H1 (cell line): ENCODE data around the gene TRIM41. TPM values are rescaled to one million over a fixed set of nuclear protein-coding genes. Genes with fewer than 3 reads are reported as not detected.

Source experiments
- MAFK ChIP-seq: IDR thresholded peaks from 2 replicates; pipeline ENCODE4 v1.6.1; 2012; ENCODE audit warnings: low read depth, mild to moderate bottlenecking, improper control_type of control experiment, low read length
- polyA plus RNA-seq, 7 experiments: library from polyadenylated mRNA; depleted of rRNA in 3 of 7; stranded (reverse) in 5 of 7; unstranded in 2 of 7; fragments of >200 nt in 5 of 7; fragments of 200-250 nt in 2 of 7; gene quantifications; 1 replicate in 5 of 7; 2 replicates in 1 of 7; 4 replicates in 1 of 7; pipeline versions ENCODE4 v1.2.1 to v1.2.3, GENCODE V29; 2011 to 2013; ENCODE audit warnings: missing spikeins in 2 of 7, mixed read lengths in 2 of 7
- total RNA-seq: library from RNA; stranded (reverse); fragmentation: NEBNext Ultra II Directional; extraction: Animal tissue kit (Norgen Biotek cat#: 25700); gene quantifications from 2 replicates; pipeline ENCODE4 v1.2.1, GENCODE V29; 2021
- TF ChIP-seq, protein P1 (sequence below): fragments of 300-600 bp; sonication (generic); IDR thresholded peaks from 2 replicates; pipeline ENCODE4 v1.7.1; 2012; ENCODE audit warnings: low read length, moderate library complexity, mild to moderate bottlenecking, inconsistent platforms; ENCODE audit not compliant: insufficient replicate concordance

The TRIM41 gene
- total and polyA plus RNA-seq, 2 of the 8 experiments (the other 6 are each of a cell fraction or from before 2014, with no cell fraction given), result 12.9 to 21.6 TPM

DNA sequence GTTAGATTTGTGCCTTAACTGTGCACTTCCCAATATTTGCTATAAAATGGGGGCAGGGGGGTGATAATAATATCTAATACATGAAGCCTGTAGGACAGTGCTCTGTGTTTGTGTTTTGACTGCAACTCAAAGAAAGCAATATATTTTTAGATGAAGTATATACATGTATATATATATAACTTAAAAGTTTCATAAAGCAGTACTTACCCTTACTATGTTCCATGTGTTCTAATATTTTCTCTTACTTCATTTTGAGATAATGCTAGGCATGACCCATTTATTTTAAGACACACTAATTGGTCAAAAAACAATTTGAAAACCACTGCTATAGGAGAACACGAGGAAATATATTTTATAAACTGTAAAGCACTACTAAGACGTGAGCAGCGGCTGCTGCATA, 35.5 kb downstream of the TRIM41 start (continued):
- TF ChIP-seq, protein P1, sequence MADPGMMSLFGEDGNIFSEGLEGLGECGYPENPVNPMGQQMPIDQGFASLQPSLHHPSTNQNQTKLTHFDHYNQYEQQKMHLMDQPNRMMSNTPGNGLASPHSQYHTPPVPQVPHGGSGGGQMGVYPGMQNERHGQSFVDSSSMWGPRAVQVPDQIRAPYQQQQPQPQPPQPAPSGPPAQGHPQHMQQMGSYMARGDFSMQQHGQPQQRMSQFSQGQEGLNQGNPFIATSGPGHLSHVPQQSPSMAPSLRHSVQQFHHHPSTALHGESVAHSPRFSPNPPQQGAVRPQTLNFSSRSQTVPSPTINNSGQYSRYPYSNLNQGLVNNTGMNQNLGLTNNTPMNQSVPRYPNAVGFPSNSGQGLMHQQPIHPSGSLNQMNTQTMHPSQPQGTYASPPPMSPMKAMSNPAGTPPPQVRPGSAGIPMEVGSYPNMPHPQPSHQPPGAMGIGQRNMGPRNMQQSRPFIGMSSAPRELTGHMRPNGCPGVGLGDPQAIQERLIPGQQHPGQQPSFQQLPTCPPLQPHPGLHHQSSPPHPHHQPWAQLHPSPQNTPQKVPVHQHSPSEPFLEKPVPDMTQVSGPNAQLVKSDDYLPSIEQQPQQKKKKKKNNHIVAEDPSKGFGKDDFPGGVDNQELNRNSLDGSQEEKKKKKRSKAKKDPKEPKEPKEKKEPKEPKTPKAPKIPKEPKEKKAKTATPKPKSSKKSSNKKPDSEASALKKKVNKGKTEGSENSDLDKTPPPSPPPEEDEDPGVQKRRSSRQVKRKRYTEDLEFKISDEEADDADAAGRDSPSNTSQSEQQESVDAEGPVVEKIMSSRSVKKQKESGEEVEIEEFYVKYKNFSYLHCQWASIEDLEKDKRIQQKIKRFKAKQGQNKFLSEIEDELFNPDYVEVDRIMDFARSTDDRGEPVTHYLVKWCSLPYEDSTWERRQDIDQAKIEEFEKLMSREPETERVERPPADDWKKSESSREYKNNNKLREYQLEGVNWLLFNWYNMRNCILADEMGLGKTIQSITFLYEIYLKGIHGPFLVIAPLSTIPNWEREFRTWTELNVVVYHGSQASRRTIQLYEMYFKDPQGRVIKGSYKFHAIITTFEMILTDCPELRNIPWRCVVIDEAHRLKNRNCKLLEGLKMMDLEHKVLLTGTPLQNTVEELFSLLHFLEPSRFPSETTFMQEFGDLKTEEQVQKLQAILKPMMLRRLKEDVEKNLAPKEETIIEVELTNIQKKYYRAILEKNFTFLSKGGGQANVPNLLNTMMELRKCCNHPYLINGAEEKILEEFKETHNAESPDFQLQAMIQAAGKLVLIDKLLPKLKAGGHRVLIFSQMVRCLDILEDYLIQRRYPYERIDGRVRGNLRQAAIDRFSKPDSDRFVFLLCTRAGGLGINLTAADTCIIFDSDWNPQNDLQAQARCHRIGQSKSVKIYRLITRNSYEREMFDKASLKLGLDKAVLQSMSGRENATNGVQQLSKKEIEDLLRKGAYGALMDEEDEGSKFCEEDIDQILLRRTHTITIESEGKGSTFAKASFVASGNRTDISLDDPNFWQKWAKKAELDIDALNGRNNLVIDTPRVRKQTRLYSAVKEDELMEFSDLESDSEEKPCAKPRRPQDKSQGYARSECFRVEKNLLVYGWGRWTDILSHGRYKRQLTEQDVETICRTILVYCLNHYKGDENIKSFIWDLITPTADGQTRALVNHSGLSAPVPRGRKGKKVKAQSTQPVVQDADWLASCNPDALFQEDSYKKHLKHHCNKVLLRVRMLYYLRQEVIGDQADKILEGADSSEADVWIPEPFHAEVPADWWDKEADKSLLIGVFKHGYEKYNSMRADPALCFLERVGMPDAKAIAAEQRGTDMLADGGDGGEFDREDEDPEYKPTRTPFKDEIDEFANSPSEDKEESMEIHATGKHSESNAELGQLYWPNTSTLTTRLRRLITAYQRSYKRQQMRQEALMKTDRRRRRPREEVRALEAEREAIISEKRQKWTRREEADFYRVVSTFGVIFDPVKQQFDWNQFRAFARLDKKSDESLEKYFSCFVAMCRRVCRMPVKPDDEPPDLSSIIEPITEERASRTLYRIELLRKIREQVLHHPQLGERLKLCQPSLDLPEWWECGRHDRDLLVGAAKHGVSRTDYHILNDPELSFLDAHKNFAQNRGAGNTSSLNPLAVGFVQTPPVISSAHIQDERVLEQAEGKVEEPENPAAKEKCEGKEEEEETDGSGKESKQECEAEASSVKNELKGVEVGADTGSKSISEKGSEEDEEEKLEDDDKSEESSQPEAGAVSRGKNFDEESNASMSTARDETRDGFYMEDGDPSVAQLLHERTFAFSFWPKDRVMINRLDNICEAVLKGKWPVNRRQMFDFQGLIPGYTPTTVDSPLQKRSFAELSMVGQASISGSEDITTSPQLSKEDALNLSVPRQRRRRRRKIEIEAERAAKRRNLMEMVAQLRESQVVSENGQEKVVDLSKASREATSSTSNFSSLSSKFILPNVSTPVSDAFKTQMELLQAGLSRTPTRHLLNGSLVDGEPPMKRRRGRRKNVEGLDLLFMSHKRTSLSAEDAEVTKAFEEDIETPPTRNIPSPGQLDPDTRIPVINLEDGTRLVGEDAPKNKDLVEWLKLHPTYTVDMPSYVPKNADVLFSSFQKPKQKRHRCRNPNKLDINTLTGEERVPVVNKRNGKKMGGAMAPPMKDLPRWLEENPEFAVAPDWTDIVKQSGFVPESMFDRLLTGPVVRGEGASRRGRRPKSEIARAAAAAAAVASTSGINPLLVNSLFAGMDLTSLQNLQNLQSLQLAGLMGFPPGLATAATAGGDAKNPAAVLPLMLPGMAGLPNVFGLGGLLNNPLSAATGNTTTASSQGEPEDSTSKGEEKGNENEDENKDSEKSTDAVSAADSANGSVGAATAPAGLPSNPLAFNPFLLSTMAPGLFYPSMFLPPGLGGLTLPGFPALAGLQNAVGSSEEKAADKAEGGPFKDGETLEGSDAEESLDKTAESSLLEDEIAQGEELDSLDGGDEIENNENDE, result no peak
- no peak for TF ChIP-seq MAFK
